WTC11 (cell line): ENCODE measurements around the gene VTN. TPM values are rescaled to one million over a fixed set of nuclear protein-coding genes. Genes with fewer than 3 reads are reported as not detected.

ENCODE experiments used
- AR ChIP-seq: fragments of 250-450 bp; sonication (Bioruptor Pico); IDR thresholded peaks from 2 replicates; pipeline ENCODE4 v1.9.0; 2021; ENCODE audit warnings: mild to moderate bottlenecking
- ATF1 ChIP-seq: sonication (generic); formaldehyde crosslinking; IDR thresholded peaks from 2 replicates; pipeline ENCODE4 v1.8.1; 2023; ENCODE audit warnings: mild to moderate bottlenecking, moderate library complexity, missing genetic modification reagents
- ATF3 ChIP-seq: sonication (generic); formaldehyde crosslinking; conservative IDR thresholded peaks from 2 replicates; pipeline ENCODE4 v1.8.1; 2022; ENCODE audit warnings: mild to moderate bottlenecking, missing genetic modification reagents
- CREM ChIP-seq: sonication (generic); formaldehyde crosslinking; IDR thresholded peaks from 2 replicates; pipeline ENCODE4 v1.8.1; 2022; ENCODE audit warnings: mild to moderate bottlenecking, missing genetic modification reagents, moderate library complexity
- E2F1 ChIP-seq: sonication (generic); formaldehyde crosslinking; IDR thresholded peaks from 2 replicates; pipeline ENCODE4 v1.8.0; 2022; ENCODE audit warnings: mild to moderate bottlenecking, missing genetic modification reagents
- E2F4 ChIP-seq: sonication (generic); formaldehyde crosslinking; IDR thresholded peaks from 2 replicates; pipeline ENCODE4 v1.8.1; 2022; ENCODE audit warnings: low read depth, mild to moderate bottlenecking, moderate library complexity, missing genetic modification reagents, borderline replicate concordance
- ETV6 ChIP-seq: sonication (generic); formaldehyde crosslinking; IDR thresholded peaks from 2 replicates; pipeline ENCODE4 v1.8.1; 2022; ENCODE audit warnings: mild to moderate bottlenecking, missing genetic modification reagents
- FOXJ3 ChIP-seq: sonication (generic); formaldehyde crosslinking; IDR thresholded peaks from 2 replicates; pipeline ENCODE4 v1.9.0; 2021; ENCODE audit warnings: missing genetic modification reagents, mild to moderate bottlenecking, borderline replicate concordance
- FOXP1 ChIP-seq: sonication (generic); formaldehyde crosslinking; IDR thresholded peaks from 2 replicates; pipeline ENCODE4 v1.8.0; 2022; ENCODE audit warnings: missing genetic modification reagents, mild to moderate bottlenecking, moderate library complexity, borderline replicate concordance
- HMGXB4 ChIP-seq: sonication (generic); formaldehyde crosslinking; IDR thresholded peaks from 2 replicates; pipeline ENCODE4 v1.8.1; 2023; ENCODE audit warnings: mild to moderate bottlenecking, moderate library complexity, missing genetic modification reagents
- IRF1 ChIP-seq: sonication (generic); formaldehyde crosslinking; IDR thresholded peaks from 2 replicates; pipeline ENCODE4 v1.8.0; 2023; ENCODE audit warnings: missing genetic modification reagents
- IRF2 ChIP-seq: sonication (generic); formaldehyde crosslinking; IDR thresholded peaks from 2 replicates; pipeline ENCODE4 v1.8.0; 2022; ENCODE audit warnings: low read depth, missing genetic modification reagents, borderline replicate concordance
- JAZF1 ChIP-seq: fragments of 250-450 bp; sonication (Bioruptor Pico); IDR thresholded peaks from 2 replicates; pipeline ENCODE4 v1.9.0; 2021; ENCODE audit warnings: moderate library complexity, mild to moderate bottlenecking, inconsistent platforms
- MAX ChIP-seq: sonication (generic); formaldehyde crosslinking; IDR thresholded peaks from 2 replicates; pipeline ENCODE4 v1.8.0; 2022; ENCODE audit warnings: mild to moderate bottlenecking, missing genetic modification reagents
- MXD4 ChIP-seq: fragments of 250-450 bp; sonication (Bioruptor Pico); IDR thresholded peaks from 2 replicates; pipeline ENCODE4 v1.8.0; 2021; ENCODE audit warnings: mild to moderate bottlenecking, moderate library complexity, borderline replicate concordance
- NFATC4 ChIP-seq: fragments of 250-450 bp; sonication (Bioruptor Pico); IDR thresholded peaks from 2 replicates; pipeline ENCODE4 v1.9.0; 2021; ENCODE audit warnings: mild to moderate bottlenecking
- NR3C1 ChIP-seq: sonication (generic); formaldehyde crosslinking; conservative IDR thresholded peaks from 2 replicates; pipeline ENCODE4 v1.8.1; 2023; ENCODE audit warnings: low read depth, mild to moderate bottlenecking, missing genetic modification reagents
- OVOL2 ChIP-seq: fragments of 250-450 bp; sonication (Bioruptor Pico); IDR thresholded peaks from 2 replicates; pipeline ENCODE4 v1.9.0; 2021; ENCODE audit warnings: mild to moderate bottlenecking, borderline replicate concordance
- SOX15 ChIP-seq: fragments of 250-450 bp; sonication (Bioruptor Pico); IDR thresholded peaks from 2 replicates; pipeline ENCODE4 v1.9.0; 2021; ENCODE audit warnings: mild to moderate bottlenecking
- TEAD1 ChIP-seq: sonication (generic); formaldehyde crosslinking; IDR thresholded peaks from 2 replicates; pipeline ENCODE4 v1.8.0; 2022; ENCODE audit warnings: mild to moderate bottlenecking, missing genetic modification reagents
- TEAD4 ChIP-seq: sonication (generic); formaldehyde crosslinking; IDR thresholded peaks from 2 replicates; pipeline ENCODE4 v1.8.0; 2022; ENCODE audit warnings: mild to moderate bottlenecking, missing genetic modification reagents
- ZBTB43 ChIP-seq: sonication (generic); formaldehyde crosslinking; IDR thresholded peaks from 2 replicates; pipeline ENCODE4 v1.8.1; 2023; ENCODE audit warnings: mild to moderate bottlenecking, missing genetic modification reagents
- ZNF138 ChIP-seq: sonication (generic); formaldehyde crosslinking; conservative IDR thresholded peaks from 2 replicates; pipeline ENCODE4 v1.8.1; 2022; ENCODE audit warnings: mild to moderate bottlenecking, moderate library complexity, missing genetic modification reagents
- ZNF232 ChIP-seq: sonication (generic); formaldehyde crosslinking; IDR thresholded peaks from 2 replicates; pipeline ENCODE4 v1.8.0; 2022; ENCODE audit warnings: mild to moderate bottlenecking, missing genetic modification reagents
- ZNF263 ChIP-seq: sonication (generic); formaldehyde crosslinking; IDR thresholded peaks from 2 replicates; pipeline ENCODE4 v1.8.1; 2022; ENCODE audit warnings: low read depth, mild to moderate bottlenecking, moderate library complexity, missing genetic modification reagents
- ZNF416 ChIP-seq: fragments of 250-450 bp; sonication (Bioruptor Pico); IDR thresholded peaks from 2 replicates; pipeline ENCODE4 v1.9.0; 2021; ENCODE audit warnings: mild to moderate bottlenecking, inconsistent platforms
- ZNF671 ChIP-seq: fragments of 250-450 bp; sonication (Bioruptor Pico); IDR thresholded peaks from 2 replicates; pipeline ENCODE4 v1.8.0; 2021; ENCODE audit warnings: mild to moderate bottlenecking
- ZSCAN18 ChIP-seq: fragments of 250-450 bp; sonication (Bioruptor Pico); IDR thresholded peaks from 2 replicates; pipeline ENCODE4 v2.1.2; 2022; ENCODE audit warnings: mild to moderate bottlenecking, moderate library complexity
- total RNA-seq: library from RNA; stranded (reverse); gene quantifications from 3 replicates; pipeline ENCODE4 v1.2.3, GENCODE V29; 2021

Gene VTN
- total RNA-seq, 1 experiment from 2014 or later: 1.6 TPM

GRCh38 chr17:28381141-28381825, 11.2 kb upstream of the VTN start (continued):
- no peak; the same call in 1 of the 2 replicates for TF ChIP-seq TEAD4 (CRISPR knock-in tag)
- TF ChIP-seq ZNF671: no peak
- TF ChIP-seq ZNF416 (CRISPR knock-in tag): no peak
- peak; percentile 91; the same call in 1 of the 2 replicates for TF ChIP-seq TEAD1
- TF ChIP-seq AR (CRISPR knock-in tag): no peak
- peak; percentile 58; the same call in 1 of the 2 replicates for TF ChIP-seq ZNF232 (CRISPR knock-in tag)
- no peak for TF ChIP-seq MXD4
- peak; percentile 71; the same call in 1 of the 2 replicates for TF ChIP-seq IRF1 (CRISPR knock-in tag)
- no peak for TF ChIP-seq NFATC4 (CRISPR knock-in tag)
- TF ChIP-seq MAX: peak; percentile 98
- peak; percentile 88 for TF ChIP-seq FOXP1
- TF ChIP-seq NR3C1 (CRISPR knock-in tag): no peak
- TF ChIP-seq OVOL2 (CRISPR knock-in tag): no peak
- peak; percentile 30; the same call in 1 of the 2 replicates for TF ChIP-seq ZBTB43 (CRISPR knock-in tag)
- TF ChIP-seq CREM (CRISPR knock-in tag): no peak
- no peak for TF ChIP-seq IRF2 (CRISPR knock-in tag)
- peak; percentile 49; the same call in 1 of the 2 replicates for TF ChIP-seq ATF1 (CRISPR knock-in tag)
- 0 out of 2 replicates have a peak, but pooled peaks have one; percentile 9 for TF ChIP-seq ZNF263 (CRISPR knock-in tag)
- TF ChIP-seq HMGXB4 (CRISPR knock-in tag): peak; percentile 95
- no peak; the same call in 1 of the 2 replicates for TF ChIP-seq ATF3
- TF ChIP-seq FOXJ3 (CRISPR knock-in tag): no peak
- peak; percentile 28; the same call in 1 of the 2 replicates for TF ChIP-seq ZNF138 (CRISPR knock-in tag)
- TF ChIP-seq E2F4 (CRISPR knock-in tag): no peak
- no peak for TF ChIP-seq SOX15
- TF ChIP-seq ZSCAN18: no peak
- peak; percentile 70 for TF ChIP-seq ETV6 (CRISPR knock-in tag)
- TF ChIP-seq E2F1: peak; percentile 88; the same call in 1 of the 2 replicates
- TF ChIP-seq JAZF1: no peak
